RWPE1 (cell line): Measurements from ENCODE around the gene IP6K3.

Source experiments
- CTCF ChIA-PET: fragments of 350-600 bp; sonication (Branson Sonifier 250); formaldehyde crosslinking; extraction: SDS; loops from one replicate; lab custom pipeline; 2021; lab: Yijun Ruan, JAX
- POLR2A ChIA-PET: fragments of 400-600 bp; formaldehyde crosslinking; extraction: SDS; loops from one replicate; lab custom pipeline; 2020; ENCODE audit warnings: antibody characterized with exemption; ENCODE audit not compliant: low non-redundant PET; lab: Yijun Ruan, JAX
- DNase-seq: peaks from one replicate; pipeline ENCODE4 v3.0.0; 2012; ENCODE audit warnings: low spot score
- H3K27ac ChIP-seq: fragments of 450-650 bp; 2 replicates; pipeline ENCODE4 v1.5.1; 2017
- CTCF ChIP-seq: fragments of 450-650 bp; conservative IDR thresholded peaks from 2 replicates; pipeline ENCODE4 v1.5.1; 2017; ENCODE audit warnings: low read depth, mild to moderate bottlenecking

Gene IP6K3

DNA sequence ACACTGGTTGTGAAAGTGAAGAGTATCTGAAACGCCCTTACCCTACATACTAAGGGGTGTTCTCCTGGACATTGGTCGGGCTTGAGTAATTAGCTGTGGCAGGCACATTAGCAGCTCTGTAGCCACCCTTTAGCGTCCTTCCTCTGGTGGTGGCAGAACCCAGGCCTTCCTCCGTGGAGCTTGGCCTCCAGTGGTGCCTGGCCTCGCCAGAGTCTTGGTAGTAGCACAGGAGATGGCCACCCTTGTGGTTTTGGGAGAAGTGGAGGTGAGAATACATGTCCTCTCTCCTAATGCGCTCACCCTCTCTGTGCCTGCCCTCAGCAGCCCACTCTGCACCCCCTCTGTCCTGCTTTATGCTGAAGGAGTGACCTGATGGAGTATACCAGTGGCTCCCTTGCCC, 17.6 kb downstream of the IP6K3 start:
- POLR2A ChIA-PET: no interaction called here
- DNase-seq: no peak
- no peak overlapping the region for H3K27ac ChIP-seq
- CTCF ChIA-PET: no interaction called here
- no peak for TF ChIP-seq CTCF

DNA sequence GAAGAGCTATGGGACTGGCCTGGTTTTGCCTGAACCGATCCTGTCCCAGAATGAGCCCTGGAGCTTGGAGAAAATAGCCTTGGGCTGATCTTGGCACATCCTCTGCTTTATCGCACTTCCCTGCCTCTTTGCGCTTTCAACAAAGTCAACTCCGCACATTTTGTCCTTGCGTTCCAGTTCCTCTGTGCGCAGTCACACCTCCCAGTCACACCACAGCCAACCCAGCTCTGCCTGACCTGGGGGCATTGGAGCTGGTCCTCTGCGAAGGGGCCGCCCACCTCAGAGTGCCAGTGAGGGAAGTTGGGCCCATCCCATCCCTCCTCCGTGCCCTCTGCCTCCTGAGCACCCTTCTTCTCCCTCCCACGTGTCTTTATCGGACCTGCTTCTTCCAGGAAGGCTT, 18.3 kb downstream of the IP6K3 start:
- DNase-seq: no peak
- ChIA-PET POLR2A (no interaction called here), CTCF (no interaction called here)
- TF ChIP-seq CTCF: no peak
- H3K27ac ChIP-seq: no peak overlapping the region

- H3K27ac ChIP-seq: no peak overlapping the region
- CTCF ChIA-PET: no interaction called here
- POLR2A ChIA-PET: no interaction called here
- DNase-seq: no peak
- no peak for TF ChIP-seq CTCF
Observed at GRCh38 chr6:33727932-33728331, 18.8 kb downstream of the IP6K3 start.

DNA sequence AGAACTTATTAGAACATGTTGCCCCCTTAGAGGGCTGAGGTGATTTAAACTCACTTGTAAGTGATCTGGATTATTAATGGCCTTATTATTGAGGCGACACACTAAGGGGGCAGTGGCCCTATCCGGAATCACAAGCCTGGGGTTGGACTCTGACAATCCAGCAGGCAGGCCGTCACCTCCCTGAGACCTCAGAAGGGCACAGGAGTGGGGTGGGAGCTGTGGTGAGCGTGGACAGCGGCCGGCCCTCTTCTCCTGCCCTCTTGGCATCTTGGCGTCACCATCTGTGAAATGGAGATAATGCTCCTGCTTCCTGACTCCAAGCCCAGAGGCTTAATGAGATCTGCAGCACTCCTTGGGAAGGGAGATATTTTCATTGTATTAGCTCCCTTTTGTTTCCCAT, 19.6 kb downstream of the IP6K3 start:
- TF ChIP-seq CTCF: no peak
- no peak overlapping the region for H3K27ac ChIP-seq
- CTCF ChIA-PET: interaction anchor here (0.6 to 0.9 kb wide), 3 partner anchors 16 to 301 kb away, joined by 3 to 6 read pairs (median 3); partner anchors contain the start of gene UQCC2
- DNase-seq: no peak
- POLR2A ChIA-PET: no interaction called here

GRCh38 chr6:33726696-33727095, 20.0 kb downstream of the IP6K3 start:
- ChIA-PET POLR2A (no interaction called here), CTCF (interaction anchor here (0.6 to 0.9 kb wide), 4 partner anchors 15 to 301 kb away, joined by 3 to 6 read pairs (median 4); partner anchors contain the start of gene UQCC2)
- no peak for TF ChIP-seq CTCF
- H3K27ac ChIP-seq: no peak overlapping the region
- no peak for DNase-seq

DNA sequence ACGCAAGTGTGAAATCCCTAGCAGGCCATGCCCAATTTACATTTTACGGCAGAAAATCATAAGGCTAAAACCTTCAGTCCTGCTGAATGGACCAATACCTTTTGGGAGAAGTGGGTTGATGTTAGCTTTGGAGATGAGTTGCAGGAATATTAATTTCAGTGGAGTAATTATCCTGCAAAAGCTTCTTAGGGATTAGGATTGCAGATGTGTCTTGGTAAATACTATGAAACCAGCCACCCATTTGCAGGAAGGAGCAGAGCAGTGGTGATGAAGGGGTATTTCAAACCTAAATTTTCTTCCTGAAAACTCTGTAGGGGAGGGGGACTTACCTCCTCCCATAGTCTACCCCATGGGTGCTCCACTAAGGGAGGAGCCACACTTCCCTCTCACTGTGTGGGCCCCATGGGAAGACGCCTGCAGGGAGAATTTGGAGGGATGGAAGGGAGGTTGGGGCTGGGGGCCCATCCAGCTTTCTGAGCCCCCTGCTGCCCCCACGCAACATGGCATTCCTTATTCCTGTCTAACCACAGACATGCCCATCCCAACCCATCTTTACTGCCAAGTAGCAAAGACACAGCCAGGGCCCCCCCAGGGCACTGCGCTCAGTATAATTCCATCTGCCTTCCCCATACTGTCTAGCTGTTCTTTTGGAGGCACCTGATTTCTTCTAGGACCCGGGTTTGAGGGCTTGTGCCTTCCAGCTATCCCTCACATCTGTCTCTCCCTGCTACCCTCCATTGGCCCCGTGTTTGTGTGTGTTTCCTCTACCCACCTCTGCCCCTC, 20.6 kb downstream of the IP6K3 start:
- DNase-seq: no peak
- TF ChIP-seq CTCF: no peak
- ChIA-PET CTCF (interaction anchor here (0.6 to 0.9 kb wide), 2 partner anchors 15 to 42 kb away, joined by 5 to 6 read pairs; partner anchors contain the start of gene UQCC2), POLR2A (no interaction called here)
- no peak overlapping the region for H3K27ac ChIP-seq
